ENCODE results near the gene ABCA13.

- TF ChIP-seq CTCF (IDR thresholded peaks at IDR 0.05; ENCODE audit: insufficient read depth, low read depth, low read length) (no peak), EZH2 (IDR thresholded peaks at IDR 0.05; ENCODE audit: insufficient read depth, low read length) (no peak)
Measured at GRCh38 chr7:48245751-48246472, 74.7 kb downstream of the ABCA13 start.
